HepG2 (cell line): ENCODE data around the gene CMTM5. TPM values are rescaled to one million over a fixed set of nuclear protein-coding genes. Genes with fewer than 3 reads are reported as not detected.
A peak's percentile ranks its signal among the peaks of the same experiment; 100 is the strongest.

Experiments used
- FOXM1 ChIP-seq: sonication (generic); formaldehyde crosslinking; IDR thresholded peaks from 2 replicates; pipeline ENCODE4 v1.5.0; 2020; ENCODE audit warnings: missing genetic modification reagents
- HNF4A ChIP-seq: sonication (generic); formaldehyde crosslinking; IDR thresholded peaks from 2 replicates; pipeline ENCODE4 v1.4.0; 2020; ENCODE audit warnings: missing genetic modification reagents
- HNF4G ChIP-seq, 2 experiments: sonication (generic) in 1 of 2; formaldehyde crosslinking in 1 of 2; IDR thresholded peaks; 2 replicates each; pipeline versions ENCODE4 v1.4.0 to v1.6.1; 2011 to 2020; ENCODE audit warnings: borderline replicate concordance in 2 of 2, low read depth in 2 of 2, mild to moderate bottlenecking in 2 of 2, low read length in 1 of 2, missing genetic modification reagents in 1 of 2, moderate library complexity in 1 of 2
- HOXA5 ChIP-seq: sonication (generic); formaldehyde crosslinking; IDR thresholded peaks from 2 replicates; pipeline ENCODE4 v1.4.0; 2020; ENCODE audit warnings: missing genetic modification reagents
- JUN ChIP-seq: sonication (generic); formaldehyde crosslinking; IDR thresholded peaks from 2 replicates; pipeline ENCODE4 v1.4.0; 2020; ENCODE audit warnings: mild to moderate bottlenecking, missing genetic modification reagents
- MBNL3 ChIP-seq: fragments of 250-450 bp; sonication (Bioruptor Pico); conservative IDR thresholded peaks from 2 replicates; pipeline ENCODE4 v1.8.0; 2022; ENCODE audit warnings: mild to moderate bottlenecking, inconsistent platforms
- NKX3-1 ChIP-seq: sonication (generic); formaldehyde crosslinking; IDR thresholded peaks from 2 replicates; pipeline ENCODE4 v1.5.0; 2020; ENCODE audit warnings: missing genetic modification reagents
- PRDM4 ChIP-seq: sonication (generic); formaldehyde crosslinking; IDR thresholded peaks from 2 replicates; pipeline ENCODE4 v1.9.0; 2021; ENCODE audit warnings: missing genetic modification reagents, borderline replicate concordance
- SMC3 ChIP-seq: IDR thresholded peaks from 2 replicates; pipeline ENCODE4 v1.6.1; 2011; ENCODE audit warnings: low read length, improper control_type of control experiment
- TAF15 ChIP-seq: fragments of 200-400 bp; formaldehyde crosslinking; IDR thresholded peaks from one replicate; pipeline ENCODE4 v1.6.1; 2018; ENCODE audit warnings: mild to moderate bottlenecking, low read depth, low read length; ENCODE audit not compliant: poor library complexity, severe bottlenecking
- TARDBP ChIP-seq: sonication (generic); formaldehyde crosslinking; IDR thresholded peaks from 2 replicates; pipeline ENCODE4 v1.8.0; 2022; ENCODE audit warnings: mild to moderate bottlenecking, missing genetic modification reagents
- TCF12 ChIP-seq, 2 experiments: fragments of 450-650 bp in 1 of 2; sonication (generic) in 1 of 2; formaldehyde crosslinking in 1 of 2; IDR thresholded peaks; 2 replicates each; pipeline versions ENCODE4 v1.6.1 to v1.8.0; 2017 to 2022; ENCODE audit warnings: antibody characterized with exemption in 1 of 2, mild to moderate bottlenecking in 1 of 2, missing genetic modification reagents in 1 of 2, moderate library complexity in 1 of 2
- TSC22D2 ChIP-seq: sonication (generic); formaldehyde crosslinking; IDR thresholded peaks from 2 replicates; pipeline ENCODE4 v1.5.1; 2020; ENCODE audit warnings: missing genetic modification reagents, mild to moderate bottlenecking, borderline replicate concordance
- ZBTB2 ChIP-seq: sonication (generic); formaldehyde crosslinking; IDR thresholded peaks from 2 replicates; pipeline ENCODE4 v1.8.0; 2022; ENCODE audit warnings: low read depth, missing genetic modification reagents
- ZNF343 ChIP-seq: sonication (generic); formaldehyde crosslinking; IDR thresholded peaks from 2 replicates; pipeline ENCODE4 v1.4.0; 2020; ENCODE audit warnings: mild to moderate bottlenecking, missing genetic modification reagents
- ZNF430 ChIP-seq: sonication (generic); formaldehyde crosslinking; IDR thresholded peaks from 2 replicates; pipeline ENCODE4 v1.9.0; 2021; ENCODE audit warnings: mild to moderate bottlenecking, missing genetic modification reagents
- ZNF562 ChIP-seq: sonication (generic); formaldehyde crosslinking; IDR thresholded peaks from 2 replicates; pipeline ENCODE4 v1.8.0; 2022; ENCODE audit warnings: missing genetic modification reagents, borderline replicate concordance
- ZNF569 ChIP-seq: sonication (generic); formaldehyde crosslinking; IDR thresholded peaks from 2 replicates; pipeline ENCODE4 v1.5.0; 2020; ENCODE audit warnings: mild to moderate bottlenecking, missing genetic modification reagents, moderate library complexity, borderline replicate concordance
- ZNF790 ChIP-seq: sonication (generic); formaldehyde crosslinking; IDR thresholded peaks from 2 replicates; pipeline ENCODE4 v1.8.0; 2022; ENCODE audit warnings: missing genetic modification reagents, mild to moderate bottlenecking, borderline replicate concordance
- ZNF839 ChIP-seq: sonication (generic); formaldehyde crosslinking; IDR thresholded peaks from 2 replicates; pipeline ENCODE4 v1.4.0; 2020; ENCODE audit warnings: missing genetic modification reagents, mild to moderate bottlenecking, borderline replicate concordance
- polyA plus RNA-seq, 8 experiments: library from polyadenylated mRNA; depleted of rRNA in 3 of 8; stranded (reverse) in 7 of 8; unstranded in 1 of 8; fragments of >200 nt; fragmentation: Illumina TruSeq in 4 of 8; extraction: Trizol in 4 of 8; gene quantifications; 2 replicates each; pipeline versions ENCODE4 v1.2.1 to v1.2.3, GENCODE V29; 2011 to 2016; ENCODE audit warnings: low read depth in 4 of 8, missing spikeins in 1 of 8, mixed read lengths in 1 of 8; ENCODE audit not compliant: insufficient read depth in 1 of 8
- total RNA-seq, 5 experiments: library from RNA; depleted of rRNA; stranded (reverse); fragments of >200 nt; fragmentation: Illumina TruSeq; extraction: Trizol; gene quantifications; 2 replicates each; pipeline ENCODE4 v1.2.3, GENCODE V29; 2016; ENCODE audit warnings: low read depth in 1 of 5
- TF ChIP-seq, protein P1 (sequence below): sonication (generic); formaldehyde crosslinking; IDR thresholded peaks from 2 replicates; pipeline ENCODE4 v1.4.0; 2020; ENCODE audit warnings: missing genetic modification reagents

CMTM5 gene
- total and polyA plus RNA-seq, 2 of the 13 experiments (the other 11 are each of a cell fraction or from before 2014, with no cell fraction given) = not detected

DNA sequence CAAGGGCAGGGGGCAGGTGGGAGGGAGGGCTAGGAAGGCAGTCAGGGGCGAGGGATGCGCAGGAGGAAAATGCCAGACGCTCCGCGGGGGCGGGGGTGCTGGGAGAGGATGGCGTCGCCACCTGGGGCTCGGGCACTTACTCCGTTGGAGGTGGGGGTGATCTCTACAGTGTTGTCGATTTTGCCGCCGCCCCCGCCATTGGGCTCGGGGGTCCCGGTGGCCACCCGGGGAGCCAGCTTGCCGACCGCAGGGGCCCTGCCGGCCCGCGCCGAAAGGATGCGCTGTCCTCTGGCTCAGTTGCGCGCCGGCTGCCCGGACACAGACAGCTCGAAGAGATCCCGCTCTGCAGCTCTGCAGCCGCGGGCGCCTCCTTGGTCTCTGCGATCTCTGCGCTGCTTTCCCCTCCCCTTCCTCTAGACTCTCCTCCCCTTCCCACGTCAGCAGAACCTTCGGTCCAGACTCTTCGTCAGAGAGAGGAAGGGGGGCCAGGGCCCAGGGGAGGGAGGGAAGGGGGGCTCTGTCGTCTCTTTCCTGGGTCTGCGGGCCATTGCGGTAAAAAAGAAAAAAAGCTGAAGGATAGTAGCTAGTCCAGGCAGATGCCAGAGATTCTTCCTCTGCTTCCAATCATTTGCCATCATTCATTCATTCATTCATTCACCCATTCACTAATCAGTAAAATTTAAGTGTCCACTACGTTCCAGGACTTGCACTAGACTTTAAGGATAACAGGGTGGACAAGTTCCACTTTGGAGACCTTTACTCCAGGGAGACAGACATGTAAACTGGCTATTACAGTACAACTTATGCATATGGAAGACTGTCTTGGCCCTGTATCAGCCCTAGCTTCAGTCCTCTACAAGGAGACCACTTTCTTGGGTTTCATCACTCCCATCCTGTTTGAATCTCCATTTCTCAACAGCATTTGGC lies 24.1 kb upstream of the CMTM5 start, which contains the start of gene SLC22A17 (continued):
- peak; percentile 28; the same call in 1 of the 2 replicates for TF ChIP-seq TARDBP (CRISPR knock-in tag)
- TF ChIP-seq ZNF569 = no peak
- TF ChIP-seq FOXM1 (CRISPR knock-in tag) = no peak
- TF ChIP-seq, protein P1, sequence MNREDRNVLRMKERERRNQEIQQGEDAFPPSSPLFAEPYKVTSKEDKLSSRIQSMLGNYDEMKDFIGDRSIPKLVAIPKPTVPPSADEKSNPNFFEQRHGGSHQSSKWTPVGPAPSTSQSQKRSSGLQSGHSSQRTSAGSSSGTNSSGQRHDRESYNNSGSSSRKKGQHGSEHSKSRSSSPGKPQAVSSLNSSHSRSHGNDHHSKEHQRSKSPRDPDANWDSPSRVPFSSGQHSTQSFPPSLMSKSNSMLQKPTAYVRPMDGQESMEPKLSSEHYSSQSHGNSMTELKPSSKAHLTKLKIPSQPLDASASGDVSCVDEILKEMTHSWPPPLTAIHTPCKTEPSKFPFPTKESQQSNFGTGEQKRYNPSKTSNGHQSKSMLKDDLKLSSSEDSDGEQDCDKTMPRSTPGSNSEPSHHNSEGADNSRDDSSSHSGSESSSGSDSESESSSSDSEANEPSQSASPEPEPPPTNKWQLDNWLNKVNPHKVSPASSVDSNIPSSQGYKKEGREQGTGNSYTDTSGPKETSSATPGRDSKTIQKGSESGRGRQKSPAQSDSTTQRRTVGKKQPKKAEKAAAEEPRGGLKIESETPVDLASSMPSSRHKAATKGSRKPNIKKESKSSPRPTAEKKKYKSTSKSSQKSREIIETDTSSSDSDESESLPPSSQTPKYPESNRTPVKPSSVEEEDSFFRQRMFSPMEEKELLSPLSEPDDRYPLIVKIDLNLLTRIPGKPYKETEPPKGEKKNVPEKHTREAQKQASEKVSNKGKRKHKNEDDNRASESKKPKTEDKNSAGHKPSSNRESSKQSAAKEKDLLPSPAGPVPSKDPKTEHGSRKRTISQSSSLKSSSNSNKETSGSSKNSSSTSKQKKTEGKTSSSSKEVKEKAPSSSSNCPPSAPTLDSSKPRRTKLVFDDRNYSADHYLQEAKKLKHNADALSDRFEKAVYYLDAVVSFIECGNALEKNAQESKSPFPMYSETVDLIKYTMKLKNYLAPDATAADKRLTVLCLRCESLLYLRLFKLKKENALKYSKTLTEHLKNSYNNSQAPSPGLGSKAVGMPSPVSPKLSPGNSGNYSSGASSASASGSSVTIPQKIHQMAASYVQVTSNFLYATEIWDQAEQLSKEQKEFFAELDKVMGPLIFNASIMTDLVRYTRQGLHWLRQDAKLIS = no peak
- no peak for TF ChIP-seq MBNL3 (CRISPR knock-in tag)
- TF ChIP-seq ZNF430 (CRISPR knock-in tag) = no peak
- TF ChIP-seq ZNF839 (CRISPR knock-in tag) = 0 out of 2 replicates have a peak, but pooled peaks have one; percentile 38
- no peak for TF ChIP-seq NKX3-1 (CRISPR knock-in tag)
- TF ChIP-seq SMC3 = no peak
- TF ChIP-seq ZNF343 (CRISPR knock-in tag) = no peak
- TF ChIP-seq TAF15 = no peak
- TF ChIP-seq ZBTB2 = peak; percentile 64
- TF ChIP-seq ZNF790 (CRISPR knock-in tag) = no peak
- no peak for TF ChIP-seq HOXA5
- no peak for TF ChIP-seq TSC22D2 (CRISPR knock-in tag)
- 0 out of 2 replicates have a peak, but pooled peaks have one; percentile 25 for TF ChIP-seq ZNF562 (CRISPR knock-in tag)
- 0 out of 2 replicates have a peak, but pooled peaks have one; percentile 53 for TF ChIP-seq PRDM4 (CRISPR knock-in tag)
- TF ChIP-seq TCF12 (IDR thresholded peaks at IDR 0.05) = no peak
- no peak for TF ChIP-seq TCF12 (CRISPR knock-in tag; IDR thresholded peaks at IDR 0.05)
- TF ChIP-seq HNF4A (CRISPR knock-in tag) = no peak
- TF ChIP-seq HNF4G (IDR thresholded peaks at IDR 0.05; ENCODE audit: borderline replicate concordance, low read depth, low read length) = no peak
- TF ChIP-seq HNF4G (CRISPR knock-in tag; IDR thresholded peaks at IDR 0.05; ENCODE audit: borderline replicate concordance, low read depth) = no peak
- TF ChIP-seq JUN (CRISPR knock-in tag) = no peak
